Panc1 (cell line): ENCODE measurements around the gene PI4K2A. TPM values are rescaled to one million over a fixed set of nuclear protein-coding genes. Genes with fewer than 3 reads are reported as not detected.

Experiments used
- ATAC-seq: fragments of 200-7000 bp; cut with Tn5 transposase; 2 replicates; pipeline ENCODE4 v1.9.1; 2020; ENCODE audit warnings: mild to moderate bottlenecking, moderate library complexity
- BruUV-seq: library from RNA; stranded (reverse); fragments of 400-500 nt; replicated peaks from 2 replicates; lab custom pipeline; 2021; lab: Mats Ljungman, UMichigan
- CTCF ChIA-PET: fragments of 300-600 bp; sonication (Branson Sonifier 250); formaldehyde crosslinking; loops from one replicate; lab custom pipeline; 2022; ENCODE audit warnings: antibody characterized with exemption; lab: Charles Lee
- POLR2A ChIA-PET: fragments of 300-600 bp; sonication (Branson Sonifier 250); formaldehyde crosslinking; loops from one replicate; lab custom pipeline; 2022; ENCODE audit warnings: antibody characterized with exemption; lab: Charles Lee
- DNase-seq: peaks from one replicate; pipeline ENCODE4 v3.0.0-alpha.2; 2010; ENCODE audit warnings: low read depth, low spot score
- H3K27ac ChIP-seq: 2 replicates; pipeline ENCODE4 v1.5.1; 2011; ENCODE audit warnings: mild to moderate bottlenecking, low read length, inconsistent platforms
- H3K27me3 ChIP-seq: fragments of 200-500 bp; sonication (Bioruptor generic); 2 replicates; pipeline ENCODE4 v1.6.0; 2014; ENCODE audit warnings: low read length, inconsistent platforms; ENCODE audit not compliant: control insufficient read depth, insufficient read depth
- H3K36me3 ChIP-seq: fragments of 200-500 bp; sonication (Bioruptor generic); 2 replicates; pipeline ENCODE4 v1.5.1; 2014; ENCODE audit warnings: inconsistent platforms, mild to moderate bottlenecking, low read length, moderate library complexity; ENCODE audit not compliant: control insufficient read depth, insufficient read depth
- H3K4me1 ChIP-seq: 2 replicates; pipeline ENCODE4 v1.5.1; 2011; ENCODE audit warnings: inconsistent platforms, mild to moderate bottlenecking, low read length, moderate library complexity; ENCODE audit not compliant: control insufficient read depth, insufficient read depth
- H3K4me3 ChIP-seq, 2 experiments: 2 replicates each; pipeline ENCODE4 v1.5.1; 2011 to 2012; ENCODE audit warnings: low read depth in 2 of 2, low read length in 2 of 2, mild to moderate bottlenecking in 2 of 2, inconsistent platforms in 1 of 2, moderate library complexity in 1 of 2
- H3K9me3 ChIP-seq: fragments of 200-500 bp; sonication (Bioruptor generic); 2 replicates; pipeline ENCODE4 v1.5.1; 2014; ENCODE audit warnings: low read depth, mild to moderate bottlenecking, inconsistent platforms, low read length, moderate library complexity; ENCODE audit not compliant: control insufficient read depth, insufficient read depth
- POLR2AphosphoS5 ChIP-seq: IDR thresholded peaks from 2 replicates; pipeline ENCODE4 v1.6.1; 2012; ENCODE audit warnings: mild to moderate bottlenecking, low read depth, low read length, moderate library complexity
- REST ChIP-seq, 2 experiments: IDR thresholded peaks; 2 replicates each; pipeline ENCODE4 v1.6.1; 2011 to 2012; ENCODE audit warnings: low read depth in 2 of 2, control low read depth in 1 of 2, low read length in 1 of 2, mild to moderate bottlenecking in 1 of 2, moderate library complexity in 1 of 2; ENCODE audit not compliant: insufficient read depth in 1 of 2
- SIN3A ChIP-seq: IDR thresholded peaks from 2 replicates; pipeline ENCODE4 v1.6.1; 2012; ENCODE audit warnings: low read depth, mild to moderate bottlenecking, low read length, moderate library complexity, borderline replicate concordance; ENCODE audit not compliant: insufficient read depth
- TCF7L2 ChIP-seq: IDR thresholded peaks from 2 replicates; pipeline ENCODE4 v1.6.1; 2011; ENCODE audit warnings: mild to moderate bottlenecking, low read depth, low read length, inconsistent platforms
- in situ Hi-C: cut with HindIII; loops from 2 replicates; pipeline ENCODE4 v1.10.0; 2016; ENCODE audit warnings: low sequenced_read_pairs, low pct_unique_long_range_greater_than_20kb
- intact Hi-C: fragments of 100-400 bp; cut with micrococcal nuclease; formaldehyde crosslinking; loops from one replicate; pipeline ENCODE4 v1.10.0; 2022; ENCODE audit not compliant: unreplicated experiment
- total RNA-seq: library from RNA; stranded (reverse); gene quantifications from one replicate; pipeline ENCODE4 v1.2.1, GENCODE V29; 2021; ENCODE audit not compliant: unreplicated experiment

The PI4K2A gene
- total RNA-seq, 1 experiment from 2014 or later, result 22.8 TPM

- CTCF ChIA-PET, result interaction anchor here (0.5 to 0.6 kb wide), 2 partner anchors 15 to 267 kb away, joined by 3 to 10 read pairs; no protein-coding TSS in a partner anchor
- Histone ChIP-seq H3K4me1 (no peaks in the 10 kb centered on the region), H3K4me3 (no peak overlapping the region), H3K36me3 (no peaks in the 10 kb centered on the region), H3K27ac (no peak overlapping the region), H3K9me3 (no peaks in the 10 kb centered on the region), H3K27me3 (no peaks in the 10 kb centered on the region)
- POLR2A ChIA-PET, result interaction anchor here (0.5 to 1.0 kb wide), 2 partner anchors 12 to 40 kb away, joined by 3 to 13 read pairs; no protein-coding TSS in a partner anchor
- no TSS peak for BruUV-seq
- in situ Hi-C loops, result no loop called here
- intact Hi-C loops, result no loop called here
- no peak for ATAC-seq
- no peak for TF ChIP-seq REST (IDR thresholded peaks at IDR 0.05; ENCODE audit: insufficient read depth in 1 of 2, low read depth in 2 of 2, low read length in 1 of 2)
- no peak for TF ChIP-seq TCF7L2
- no peak for TF ChIP-seq SIN3A
- no peak for TF ChIP-seq POLR2AphosphoS5
- no peak for DNase-seq
These were observed 84.0 kb downstream of the PI4K2A start for GRCh38 chr10:97724341-97724941.

Other genes with a start within 250 kb of the PI4K2A start
- 94.9 TPM for gene RRP12, start 239.3 kb upstream of the PI4K2A start, total RNA-seq
- gene PGAM1, start 214.5 kb upstream of the PI4K2A start, total RNA-seq, result 726 TPM
- 60.3 TPM for gene EXOSC1, start 194.7 kb upstream of the PI4K2A start, total RNA-seq
- gene ZDHHC16, start 194.5 kb upstream of the PI4K2A start, total RNA-seq, result 64.5 TPM
- 83.3 TPM for gene MMS19, start 142.2 kb upstream of the PI4K2A start, total RNA-seq
- gene UBTD1, start 141.7 kb upstream of the PI4K2A start, total RNA-seq, result 55.6 TPM
- 0.98 TPM for gene ANKRD2, start 67.9 kb upstream of the PI4K2A start, total RNA-seq
- gene HOGA1, start 56.3 kb upstream of the PI4K2A start, total RNA-seq, result 0.08 TPM
- not detected for gene C10orf62, start 51.0 kb upstream of the PI4K2A start, total RNA-seq
- gene MORN4, start 7.2 kb upstream of the PI4K2A start, total RNA-seq, result 17.9 TPM
- 8.0 TPM for gene AVPI1, start 46.6 kb downstream of the PI4K2A start, total RNA-seq
- 53.1 TPM for gene MARVELD1, start 73.1 kb downstream of the PI4K2A start, total RNA-seq
- 37.9 TPM for gene ZFYVE27, start 96.5 kb downstream of the PI4K2A start, total RNA-seq
- gene SFRP5, start 131.3 kb downstream of the PI4K2A start, total RNA-seq, result 0.64 TPM
- 1.5 TPM for gene GOLGA7B, start 209.2 kb downstream of the PI4K2A start, total RNA-seq